Bronchial epithelial cell (primary cell): ENCODE measurements around the gene SMIM13. TPM values are rescaled to one million over a fixed set of nuclear protein-coding genes. Genes with fewer than 3 reads are reported as not detected.

ENCODE experiments used
- DNase-seq: peaks from one replicate; pipeline ENCODE4 v3.0.0-alpha.2; 2010; ENCODE audit warnings: low read depth
- FAIRE-seq: peaks from 2 replicates; lab custom pipeline; 2011; peaks lifted over from hg19 to GRCh38; lab: Jason Lieb, UNC
- H3K27me3 ChIP-seq: 2 replicates; pipeline ENCODE4 v1.5.1; 2011; ENCODE audit warnings: low read length; ENCODE audit not compliant: control insufficient read depth, insufficient read depth
- H3K36me3 ChIP-seq: 2 replicates; pipeline ENCODE4 v1.5.1; 2011; ENCODE audit warnings: low read length; ENCODE audit not compliant: control insufficient read depth, insufficient read depth
- H3K4me3 ChIP-seq: 2 replicates; pipeline ENCODE4 v1.5.1; 2011; ENCODE audit warnings: mild to moderate bottlenecking, low read depth, low read length, control low read depth
- total RNA-seq: library from RNA; depleted of rRNA; stranded (reverse); fragments of >200 nt; gene quantifications from 2 replicates; pipeline ENCODE4 v1.2.1, GENCODE V29; 2014
- TF ChIP-seq, protein P1 (sequence below): IDR thresholded peaks from 2 replicates; pipeline ENCODE4 v1.5.1; 2011; ENCODE audit warnings: mild to moderate bottlenecking, moderate library complexity, low read length, control low read depth, inconsistent platforms; ENCODE audit not compliant: insufficient read depth, severe bottlenecking

SMIM13 gene
- total RNA-seq, 1 donor from 2014 or later = 17.1 TPM

- no peak for FAIRE-seq
Observed at GRCh38 chr6:11155589-11155988, 62.0 kb downstream of the SMIM13 start.

GRCh38 chr6:11160199-11160598, 66.6 kb downstream of the SMIM13 start:
- TF ChIP-seq, protein P1, sequence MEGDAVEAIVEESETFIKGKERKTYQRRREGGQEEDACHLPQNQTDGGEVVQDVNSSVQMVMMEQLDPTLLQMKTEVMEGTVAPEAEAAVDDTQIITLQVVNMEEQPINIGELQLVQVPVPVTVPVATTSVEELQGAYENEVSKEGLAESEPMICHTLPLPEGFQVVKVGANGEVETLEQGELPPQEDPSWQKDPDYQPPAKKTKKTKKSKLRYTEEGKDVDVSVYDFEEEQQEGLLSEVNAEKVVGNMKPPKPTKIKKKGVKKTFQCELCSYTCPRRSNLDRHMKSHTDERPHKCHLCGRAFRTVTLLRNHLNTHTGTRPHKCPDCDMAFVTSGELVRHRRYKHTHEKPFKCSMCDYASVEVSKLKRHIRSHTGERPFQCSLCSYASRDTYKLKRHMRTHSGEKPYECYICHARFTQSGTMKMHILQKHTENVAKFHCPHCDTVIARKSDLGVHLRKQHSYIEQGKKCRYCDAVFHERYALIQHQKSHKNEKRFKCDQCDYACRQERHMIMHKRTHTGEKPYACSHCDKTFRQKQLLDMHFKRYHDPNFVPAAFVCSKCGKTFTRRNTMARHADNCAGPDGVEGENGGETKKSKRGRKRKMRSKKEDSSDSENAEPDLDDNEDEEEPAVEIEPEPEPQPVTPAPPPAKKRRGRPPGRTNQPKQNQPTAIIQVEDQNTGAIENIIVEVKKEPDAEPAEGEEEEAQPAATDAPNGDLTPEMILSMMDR = no peak
- H3K4me3 ChIP-seq = no peak overlapping the region
- peak; percentile 97 for DNase-seq
- no peak for FAIRE-seq
- no peaks in the 10 kb centered on the region for H3K36me3 ChIP-seq
- H3K27me3 ChIP-seq = no peaks in the 10 kb centered on the region

More at GRCh38 chr6:11155589-11155988, 62.0 kb downstream of the SMIM13 start:
- Histone ChIP-seq H3K36me3 (no peaks in the 10 kb centered on the region), H3K27me3 (no peaks in the 10 kb centered on the region), H3K4me3 (no peak overlapping the region)
- TF ChIP-seq, protein P1 = no peak
- DNase-seq = no peak

GRCh38 chr6:11161031-11161956, 67.7 kb downstream of the SMIM13 start:
- H3K4me3 ChIP-seq = no peak overlapping the region
- H3K36me3 ChIP-seq = no peaks in the 10 kb centered on the region
- H3K27me3 ChIP-seq = no peaks in the 10 kb centered on the region
- DNase-seq = peak; percentile 56
- TF ChIP-seq, protein P1 = no peak
- no peak for FAIRE-seq

DNA sequence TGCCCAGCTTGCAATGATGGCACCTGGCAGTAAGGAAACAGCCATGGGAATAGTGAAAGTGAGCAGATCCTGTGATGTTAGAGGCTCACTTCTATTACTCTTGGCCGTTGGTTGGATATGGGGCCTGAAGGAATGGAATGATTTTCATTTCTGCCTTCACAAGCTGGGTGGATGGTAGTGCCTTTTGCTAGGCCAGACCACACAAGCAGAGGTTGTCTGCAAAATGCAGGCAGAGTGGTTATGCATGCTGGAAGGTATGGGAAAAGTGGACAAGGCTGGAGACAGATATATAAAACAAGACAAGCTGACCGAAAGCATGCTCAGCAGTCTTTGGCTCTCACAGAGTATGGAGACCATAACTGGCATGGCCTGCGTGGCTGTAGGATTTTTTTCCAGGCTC, 68.6 kb downstream of the SMIM13 start:
- no peaks in the 10 kb centered on the region for H3K36me3 ChIP-seq
- H3K27me3 ChIP-seq = no peaks in the 10 kb centered on the region
- FAIRE-seq (peak; percentile 62), DNase-seq (no peak)
- H3K4me3 ChIP-seq = no peak overlapping the region
- TF ChIP-seq, protein P1 = no peak

DNA sequence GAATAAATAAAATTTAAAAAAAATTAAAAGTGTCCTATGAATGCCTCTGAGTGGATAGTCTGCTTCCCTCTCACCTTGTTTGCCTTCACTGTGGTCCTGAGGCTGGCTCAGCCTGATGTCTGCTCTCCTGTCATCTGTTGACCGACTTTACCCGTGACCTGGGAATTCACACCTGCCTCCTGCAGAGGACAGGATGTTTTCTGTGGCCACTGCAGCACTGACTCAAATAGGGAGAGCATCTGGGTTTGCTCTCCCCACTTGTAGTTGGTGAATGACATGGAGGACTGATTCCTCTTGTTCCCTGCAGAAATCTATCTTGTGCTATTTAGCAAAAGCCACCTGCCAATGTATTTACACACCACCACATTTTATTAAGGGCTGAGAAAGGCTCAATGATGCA, 70.3 kb downstream of the SMIM13 start:
- no peak for FAIRE-seq
- no peaks in the 10 kb centered on the region for H3K27me3 ChIP-seq
- H3K4me3 ChIP-seq = no peak overlapping the region
- TF ChIP-seq, protein P1 = no peak
- DNase-seq = no peak
- no peaks in the 10 kb centered on the region for H3K36me3 ChIP-seq
